B cell (primary cell): ENCODE measurements around the gene KANSL1L. TPM values are rescaled to one million over a fixed set of nuclear protein-coding genes. Genes with fewer than 3 reads are reported as not detected.

ENCODE experiments used
- ATAC-seq: fragments of 200-7000 bp; cut with Tn5 transposase; one replicate; pipeline ENCODE4 v1.10.0; 2021; ENCODE audit warnings: low read depth, mild to moderate bottlenecking, moderate number of reproducible peaks, moderate library complexity
- CTCF ChIA-PET: fragments of 350-600 bp; sonication (Branson Sonifier 250); formaldehyde crosslinking; loops from one replicate; lab custom pipeline; 2021; ENCODE audit warnings: antibody characterized with exemption, inconsistent platforms; lab: Charles Lee
- POLR2A ChIA-PET: fragments of 350-600 bp; sonication (Branson Sonifier 250); formaldehyde crosslinking; loops from one replicate; lab custom pipeline; 2021; ENCODE audit warnings: antibody characterized with exemption; lab: Charles Lee
- DNase-seq: peaks from one replicate; pipeline ENCODE4 v3.0.0; 2013
- H2AFZ ChIP-seq: 2 replicates; pipeline ENCODE4 v1.6.1; 2012; ENCODE audit warnings: mild to moderate bottlenecking, low read depth, low read length; ENCODE audit not compliant: insufficient read depth, poor library complexity, severe bottlenecking
- H3K27ac ChIP-seq, 2 donors: 1 replicate in 1 of 2; 2 replicates in 1 of 2; pipeline ENCODE4 v1.5.1; 2012 to 2013; ENCODE audit warnings: low read length in 2 of 2, mild to moderate bottlenecking in 2 of 2, moderate library complexity in 1 of 2
- H3K27me3 ChIP-seq, 4 experiments: fragments of 200-600 bp in 1 of 4; sonication (generic) in 1 of 4; replicated peaks in 1 of 4; 1 replicate in 2 of 4; 2 replicates in 2 of 4; pipeline versions ENCODE4 v1.6.1 to v1.7.0; 2013 to 2016; ENCODE audit warnings: low read length in 3 of 4, mild to moderate bottlenecking in 2 of 4, mixed read lengths in 1 of 4, moderate library complexity in 1 of 4; ENCODE audit not compliant: insufficient read depth in 4 of 4, control insufficient read depth in 3 of 4; ENCODE audit errors: control extremely low read depth in 1 of 4
- H3K36me3 ChIP-seq, 2 experiments: replicated peaks in 1 of 2; 1 replicate in 1 of 2; 2 replicates in 1 of 2; pipeline versions ENCODE4 v1.6.1 to v1.7.1; 2013; ENCODE audit warnings: low read length in 1 of 2; ENCODE audit not compliant: insufficient read depth in 2 of 2, control insufficient read depth in 1 of 2; ENCODE audit errors: control extremely low read depth in 1 of 2, extremely low read depth in 1 of 2
- H3K4me1 ChIP-seq, 2 donors: fragments of 200-600 bp in 1 of 2; sonication (generic) in 1 of 2; 1 replicate in 1 of 2; 2 replicates in 1 of 2; pipeline versions ENCODE4 v1.5.1 to v1.6.1; 2013 to 2017; ENCODE audit warnings: low read length in 2 of 2; ENCODE audit not compliant: control insufficient read depth in 2 of 2, insufficient read depth in 2 of 2
- H3K4me2 ChIP-seq: replicated peaks from 2 replicates; pipeline ENCODE3; 2012; ENCODE audit warnings: mild to moderate bottlenecking, low read depth, low read length; ENCODE audit not compliant: poor library complexity, severe bottlenecking
- H3K4me3 ChIP-seq, 5 experiments: fragments of 200-600 bp in 1 of 5; sonication (generic) in 1 of 5; 1 replicate in 3 of 5; 2 replicates in 2 of 5; pipeline versions ENCODE4 v1.5.1 to v1.7.0; 2011 to 2016; ENCODE audit warnings: low read length in 4 of 5, mild to moderate bottlenecking in 4 of 5, low read depth in 2 of 5, control low read depth in 1 of 5, moderate library complexity in 1 of 5; ENCODE audit not compliant: insufficient read depth in 1 of 5; ENCODE audit errors: control extremely low read depth in 1 of 5, extremely low read depth in 1 of 5
- H3K79me2 ChIP-seq: fragments of 200-600 bp; sonication (generic); one replicate; pipeline ENCODE4 v1.6.0; 2016; ENCODE audit warnings: low read length; ENCODE audit not compliant: control insufficient read depth, insufficient read depth
- H3K9ac ChIP-seq: fragments of 200-600 bp; sonication (generic); 2 replicates; pipeline ENCODE4 v1.6.1; 2017; ENCODE audit warnings: mild to moderate bottlenecking, low read length, moderate library complexity
- H3K9me3 ChIP-seq, 3 donors: one replicate each; pipeline versions ENCODE4 v1.6.1 to v1.7.1; 2013; ENCODE audit warnings: low read length in 2 of 3; ENCODE audit not compliant: control insufficient read depth in 2 of 3, insufficient read depth in 1 of 3; ENCODE audit errors: control extremely low read depth in 1 of 3
- H4K20me1 ChIP-seq: 2 replicates; pipeline ENCODE4 v1.6.0; 2012; ENCODE audit warnings: mild to moderate bottlenecking, low read length; ENCODE audit not compliant: insufficient read depth, control insufficient read depth, poor library complexity, severe bottlenecking
- H3K27ac Mint-ChIP-seq: one replicate; pipeline ENCODE4 v1.8.0; 2021; ENCODE audit warnings: mixed read lengths
- H3K27me3 Mint-ChIP-seq: one replicate; pipeline ENCODE4 v1.8.0; 2021; ENCODE audit warnings: mixed read lengths
- H3K4me1 Mint-ChIP-seq: one replicate; pipeline ENCODE4 v1.8.0; 2021; ENCODE audit warnings: mixed read lengths
- H3K4me3 Mint-ChIP-seq: one replicate; pipeline ENCODE4 v1.8.0; 2021; ENCODE audit warnings: mixed read lengths
- H3K9me3 Mint-ChIP-seq: one replicate; pipeline ENCODE4 v1.8.0; 2022; ENCODE audit warnings: mixed read lengths; ENCODE audit not compliant: insufficient read depth
- EZH2 ChIP-seq: IDR thresholded peaks from 2 replicates; pipeline ENCODE4 v1.6.1; 2012; ENCODE audit warnings: borderline replicate concordance, low read depth, mild to moderate bottlenecking, moderate library complexity, low read length; ENCODE audit not compliant: insufficient read depth, poor library complexity, severe bottlenecking
- WGBS: methylation state at CpG from one replicate; pipeline ENCODE4 v1.1.5; 2013; ENCODE audit warnings: missing lambda C conversion rate; ENCODE audit not compliant: insufficient coverage; 5-methylcytosine and 5-hydroxymethylcytosine counted together
- intact Hi-C: fragments of 100-400 bp; cut with micrococcal nuclease; formaldehyde crosslinking; loops from one replicate; pipeline ENCODE4 v1.10.0; 2022
- polyA plus RNA-seq: library from polyadenylated mRNA; depleted of rRNA; stranded (reverse); fragments of >200 nt; gene quantifications from 2 replicates; pipeline ENCODE4 v1.2.3, GENCODE V29; 2012
- total RNA-seq, 2 donors: library from RNA; stranded (reverse); fragments of 120-200 nt in 1 of 2; gene quantifications; 1 replicate in 1 of 2; 2 replicates in 1 of 2; pipeline versions ENCODE4 v1.2.3 to v1.2.4, GENCODE V29; 2013 to 2022
- TF ChIP-seq, protein P1 (sequence below): fragments of 200-600 bp; IDR thresholded peaks from one replicate; pipeline ENCODE4 v1.8.0; 2022; ENCODE audit warnings: antibody characterized with exemption, mild to moderate bottlenecking

KANSL1L gene
- total and polyA plus RNA-seq, 2 donors (not counting 1 experiment from before 2014, with no cell fraction given), result 7.3 to 21.1 TPM

DNA sequence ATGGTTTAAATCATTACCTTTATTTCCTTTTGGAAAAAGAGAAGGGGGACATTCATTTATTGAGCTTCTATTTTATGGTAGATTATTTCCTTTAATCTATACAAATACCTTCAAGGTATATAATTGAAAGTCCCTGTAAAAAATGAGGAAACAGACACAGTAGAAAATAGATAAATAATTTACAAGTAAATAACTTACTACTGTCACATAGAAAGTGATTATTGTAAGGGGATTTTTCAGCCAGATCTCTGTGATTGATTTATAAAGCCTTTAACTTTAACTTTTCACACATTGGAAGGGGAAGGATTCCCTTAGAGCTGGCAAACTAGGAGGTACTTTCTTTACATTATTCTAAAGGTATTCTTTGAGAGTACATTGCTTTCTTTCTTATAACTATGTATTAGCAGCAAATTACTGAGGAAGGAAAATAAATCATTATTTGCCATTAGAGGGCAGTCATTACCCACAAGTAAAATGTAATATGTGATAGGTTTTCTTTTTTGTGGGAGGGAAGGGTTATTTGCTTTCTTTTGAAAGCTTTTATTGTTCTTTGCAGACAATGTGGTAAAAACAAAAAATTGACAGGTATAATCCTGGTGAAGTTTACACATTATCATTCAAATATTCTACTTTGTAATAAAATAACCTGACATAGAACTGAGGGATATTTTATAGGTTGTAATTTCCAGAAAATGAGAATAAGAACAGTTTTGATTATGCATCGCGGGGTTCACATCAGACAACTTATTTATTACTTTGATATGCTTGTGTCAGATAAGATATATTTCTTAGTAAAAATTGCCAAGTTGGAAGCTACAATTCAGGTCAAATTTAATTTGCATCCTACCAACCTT is 193.6 kb downstream of the KANSL1L start:
- no peak overlapping the region for H3K4me2 ChIP-seq
- TF ChIP-seq, protein P1, sequence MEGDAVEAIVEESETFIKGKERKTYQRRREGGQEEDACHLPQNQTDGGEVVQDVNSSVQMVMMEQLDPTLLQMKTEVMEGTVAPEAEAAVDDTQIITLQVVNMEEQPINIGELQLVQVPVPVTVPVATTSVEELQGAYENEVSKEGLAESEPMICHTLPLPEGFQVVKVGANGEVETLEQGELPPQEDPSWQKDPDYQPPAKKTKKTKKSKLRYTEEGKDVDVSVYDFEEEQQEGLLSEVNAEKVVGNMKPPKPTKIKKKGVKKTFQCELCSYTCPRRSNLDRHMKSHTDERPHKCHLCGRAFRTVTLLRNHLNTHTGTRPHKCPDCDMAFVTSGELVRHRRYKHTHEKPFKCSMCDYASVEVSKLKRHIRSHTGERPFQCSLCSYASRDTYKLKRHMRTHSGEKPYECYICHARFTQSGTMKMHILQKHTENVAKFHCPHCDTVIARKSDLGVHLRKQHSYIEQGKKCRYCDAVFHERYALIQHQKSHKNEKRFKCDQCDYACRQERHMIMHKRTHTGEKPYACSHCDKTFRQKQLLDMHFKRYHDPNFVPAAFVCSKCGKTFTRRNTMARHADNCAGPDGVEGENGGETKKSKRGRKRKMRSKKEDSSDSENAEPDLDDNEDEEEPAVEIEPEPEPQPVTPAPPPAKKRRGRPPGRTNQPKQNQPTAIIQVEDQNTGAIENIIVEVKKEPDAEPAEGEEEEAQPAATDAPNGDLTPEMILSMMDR, result peak; percentile 91
- TF ChIP-seq EZH2, result no peak
- H3K79me2 ChIP-seq, result no peaks in the 10 kb centered on the region
- peak; percentile 63 for DNase-seq
- intact Hi-C loops, result loop anchor here (1.0 kb wide), 2 partner anchors 218 to 222 kb away; no protein-coding TSS in a partner anchor
- Mint-ChIP-seq H3K9me3 (no peaks in the 10 kb centered on the region), H3K27me3 (peaks cover 17% of the 10 kb centered on the region), H3K4me3 (no peak overlapping the region), H3K27ac (no peak overlapping the region), H3K4me1 (no peaks in the 10 kb centered on the region)
- H4K20me1 ChIP-seq, result no peaks in the 10 kb centered on the region
- no peaks in the 10 kb centered on the region for H3K27me3 ChIP-seq
- H3K4me1 ChIP-seq, result no peaks in the 10 kb centered on the region
- no peaks in the 10 kb centered on the region for H3K9me3 ChIP-seq
- no peak overlapping the region for H3K27ac ChIP-seq
- no peak overlapping the region for H2AFZ ChIP-seq
- CTCF ChIA-PET, result interaction anchor here (0.6 to 12.3 kb wide), 15 partner anchors 9 to 644 kb away, joined by 3 to 211 read pairs (median 5); no protein-coding TSS in a partner anchor
- no peak overlapping the region for H3K9ac ChIP-seq
- H3K36me3 ChIP-seq, result no peaks in the 10 kb centered on the region
- POLR2A ChIA-PET, result no interaction called here
- H3K4me3 ChIP-seq, result no peak overlapping the region
- no peak for ATAC-seq
- no CpG with 5 or more reads among the region's 2 CpGs for WGBS
